HFFc6 (cell line): ENCODE measurements around the gene EML2. TPM values are rescaled to one million over a fixed set of nuclear protein-coding genes. Genes with fewer than 3 reads are reported as not detected.

ENCODE experiments used
- DNase-seq: peaks from one replicate; pipeline ENCODE4 v3.0.0-alpha.2; 2018
- H3K27ac Mint-ChIP-seq: 2 replicates; pipeline ENCODE4 v1.8.0; 2020; ENCODE audit warnings: mild to moderate bottlenecking, mixed read lengths
- H3K27me3 Mint-ChIP-seq: 2 replicates; pipeline ENCODE4 v1.8.0; 2021; ENCODE audit warnings: mild to moderate bottlenecking, moderate library complexity, mixed read lengths; ENCODE audit not compliant: insufficient read depth
- H3K36me3 Mint-ChIP-seq: 2 replicates; pipeline ENCODE4 v1.8.0; 2021; ENCODE audit warnings: low read depth, mixed read lengths
- H3K4me1 Mint-ChIP-seq: 2 replicates; pipeline ENCODE4 v1.8.0; 2020; ENCODE audit warnings: low read depth, mixed read lengths
- H3K4me3 Mint-ChIP-seq: 2 replicates; pipeline ENCODE4 v1.8.0; 2020; ENCODE audit warnings: mild to moderate bottlenecking, moderate library complexity, mixed read lengths
- H3K9me3 Mint-ChIP-seq: 2 replicates; pipeline ENCODE4 v1.8.0; 2020; ENCODE audit warnings: mild to moderate bottlenecking, mixed read lengths
- total RNA-seq, 6 experiments: library from RNA; stranded (reverse); fragmentation: NEBNext Ultra II Directional; extraction: Animal tissue kit (Norgen Biotek cat#: 25700); gene quantifications; 2 replicates in 1 of 6; 3 replicates in 5 of 6; pipeline ENCODE4 v1.2.3, GENCODE V29; 2021
- TF ChIP-seq, protein P1 (sequence below): fragments of 200-600 bp; sonication (generic); IDR thresholded peaks from 2 replicates; pipeline ENCODE4 v1.5.0; 2021; ENCODE audit warnings: antibody characterized with exemption, mild to moderate bottlenecking

EML2 gene
- total RNA-seq, 6 experiments from 2014 or later, result 57.8 to 71.2 (median 64.7) TPM

DNA sequence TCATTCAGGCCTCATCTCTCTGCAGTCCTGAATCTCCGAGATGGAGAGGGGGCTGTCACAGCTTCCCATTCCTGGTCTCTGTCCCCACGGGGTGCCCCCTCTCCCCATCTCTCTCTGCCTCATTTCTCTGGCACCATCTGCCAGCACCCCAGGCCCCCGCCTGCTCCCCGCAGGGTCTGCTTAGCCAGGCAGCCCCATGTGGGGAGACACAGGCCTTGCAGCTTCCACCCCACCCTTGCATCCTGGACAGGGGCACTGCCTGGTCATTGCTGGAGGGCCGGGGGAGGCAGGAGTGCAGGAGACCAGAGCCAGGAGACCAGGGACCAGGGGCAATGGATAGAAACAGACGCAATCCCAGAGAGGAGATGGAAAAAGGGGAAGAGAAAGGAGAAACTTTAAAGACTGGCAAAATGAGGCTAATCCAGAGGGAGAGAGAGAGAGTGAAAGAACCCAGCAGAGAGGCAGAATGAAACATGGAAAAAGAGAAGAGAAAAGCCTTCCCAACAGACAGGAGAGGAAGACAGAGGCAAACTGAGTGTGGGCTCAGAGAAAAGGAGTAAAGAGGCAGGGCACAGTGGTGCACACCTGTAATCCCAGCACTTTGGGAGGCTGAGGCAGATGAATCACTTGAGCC is 20.0 kb upstream of the EML2 start:
- no peak overlapping the region for H3K4me3 Mint-ChIP-seq

DNA sequence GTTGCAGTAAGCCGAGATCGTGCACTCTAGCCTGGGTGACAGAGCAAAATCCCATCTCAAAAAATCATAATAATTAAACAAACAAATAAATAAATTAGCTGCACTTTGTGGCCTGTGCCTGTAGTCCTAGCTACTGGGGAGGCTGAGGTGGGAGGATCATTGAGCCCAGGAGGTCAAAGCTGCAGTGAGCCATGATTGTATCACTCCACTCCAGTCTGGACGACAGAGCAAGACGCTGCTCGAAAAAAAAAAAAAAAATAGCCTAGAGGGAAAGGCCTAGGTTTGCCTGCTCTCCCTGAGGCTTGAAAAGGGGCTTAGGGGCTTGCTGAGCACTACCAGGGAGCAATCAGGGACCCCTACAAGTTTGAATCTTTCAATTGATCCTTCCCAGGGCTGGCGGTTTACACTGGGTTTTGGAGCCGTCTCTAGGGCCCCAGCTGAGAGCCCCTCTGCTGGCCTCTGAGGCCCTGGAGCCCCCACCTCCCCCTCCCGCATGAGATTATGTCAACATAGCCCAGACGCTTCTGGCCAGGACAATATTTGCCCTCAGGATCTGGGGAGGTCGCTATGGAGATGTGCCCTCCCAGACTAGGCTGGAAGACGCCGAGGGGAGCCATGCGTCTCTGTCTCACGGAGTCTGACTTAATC is 18.4 kb upstream of the EML2 start:
- Mint-ChIP-seq H3K4me3 (no peak overlapping the region), H3K4me1 (no peaks in the 10 kb centered on the region), H3K27me3 (peaks cover 22% of the 10 kb centered on the region), H3K36me3 (no peaks in the 10 kb centered on the region), H3K27ac (no peak overlapping the region), H3K9me3 (no peaks in the 10 kb centered on the region)
- DNase-seq, result no peak
- TF ChIP-seq, protein P1, sequence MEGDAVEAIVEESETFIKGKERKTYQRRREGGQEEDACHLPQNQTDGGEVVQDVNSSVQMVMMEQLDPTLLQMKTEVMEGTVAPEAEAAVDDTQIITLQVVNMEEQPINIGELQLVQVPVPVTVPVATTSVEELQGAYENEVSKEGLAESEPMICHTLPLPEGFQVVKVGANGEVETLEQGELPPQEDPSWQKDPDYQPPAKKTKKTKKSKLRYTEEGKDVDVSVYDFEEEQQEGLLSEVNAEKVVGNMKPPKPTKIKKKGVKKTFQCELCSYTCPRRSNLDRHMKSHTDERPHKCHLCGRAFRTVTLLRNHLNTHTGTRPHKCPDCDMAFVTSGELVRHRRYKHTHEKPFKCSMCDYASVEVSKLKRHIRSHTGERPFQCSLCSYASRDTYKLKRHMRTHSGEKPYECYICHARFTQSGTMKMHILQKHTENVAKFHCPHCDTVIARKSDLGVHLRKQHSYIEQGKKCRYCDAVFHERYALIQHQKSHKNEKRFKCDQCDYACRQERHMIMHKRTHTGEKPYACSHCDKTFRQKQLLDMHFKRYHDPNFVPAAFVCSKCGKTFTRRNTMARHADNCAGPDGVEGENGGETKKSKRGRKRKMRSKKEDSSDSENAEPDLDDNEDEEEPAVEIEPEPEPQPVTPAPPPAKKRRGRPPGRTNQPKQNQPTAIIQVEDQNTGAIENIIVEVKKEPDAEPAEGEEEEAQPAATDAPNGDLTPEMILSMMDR, result no peak

More for the DNA sequence above, 20.0 kb upstream of the EML2 start:
- Mint-ChIP-seq H3K36me3 (no peaks in the 10 kb centered on the region), H3K4me1 (peaks cover under 1% of the 10 kb centered on the region; the same call in 1 of the 2 replicates), H3K9me3 (no peaks in the 10 kb centered on the region), H3K27me3 (peaks cover 22% of the 10 kb centered on the region), H3K27ac (no peak overlapping the region)
- DNase-seq, result no peak
- TF ChIP-seq, protein P1, result no peak

GRCh38 chr19:45655073-45655472 is 15.9 kb upstream of the EML2 start:
- Mint-ChIP-seq H3K4me1 (no peaks in the 10 kb centered on the region), H3K27ac (no peak overlapping the region), H3K36me3 (no peaks in the 10 kb centered on the region), H3K4me3 (no peak overlapping the region), H3K27me3 (peaks cover 14% of the 10 kb centered on the region), H3K9me3 (no peaks in the 10 kb centered on the region)
- DNase-seq, result no peak
- TF ChIP-seq, protein P1, result no peak

DNA sequence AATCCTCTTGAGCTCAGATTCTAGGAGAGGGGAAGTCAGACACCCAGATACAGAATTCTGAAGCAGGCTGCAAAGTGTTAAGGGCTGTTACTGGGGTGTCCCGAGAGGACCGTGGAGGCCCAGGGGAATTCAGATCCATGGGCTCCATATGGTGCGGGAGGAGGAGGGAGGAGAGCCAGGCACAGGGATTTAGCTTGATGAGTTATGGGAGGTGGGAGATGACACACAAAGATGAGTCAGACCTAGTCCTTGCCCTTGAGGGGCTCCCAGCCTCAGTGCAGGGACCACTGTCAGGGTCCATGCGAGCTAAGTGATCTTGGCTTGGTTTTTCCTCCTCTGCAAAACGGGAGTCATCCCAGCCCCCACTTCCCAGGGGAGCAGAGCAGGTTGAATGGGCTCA is 14.4 kb upstream of the EML2 start:
- Mint-ChIP-seq H3K27ac (no peak overlapping the region), H3K4me3 (no peak overlapping the region), H3K9me3 (no peaks in the 10 kb centered on the region), H3K4me1 (no peaks in the 10 kb centered on the region), H3K27me3 (peaks cover 4% of the 10 kb centered on the region), H3K36me3 (no peaks in the 10 kb centered on the region)
- TF ChIP-seq, protein P1, result no peak
- no peak for DNase-seq

- Mint-ChIP-seq H3K27ac (no peak overlapping the region), H3K4me1 (peaks cover 8% of the 10 kb centered on the region), H3K36me3 (no peaks in the 10 kb centered on the region), H3K27me3 (peaks cover 2% of the 10 kb centered on the region), H3K4me3 (no peak overlapping the region), H3K9me3 (no peaks in the 10 kb centered on the region)
- TF ChIP-seq, protein P1, result no peak
- DNase-seq, result no peak
Measured at GRCh38 chr19:45650722-45651121, 11.5 kb upstream of the EML2 start.
